ENCODE data around the gene TFPI2.
A peak's percentile ranks its signal among the peaks of the same experiment; 100 is the strongest.
"Not testable (repeated sequence)": the region's sequence is repeated elsewhere in the genome, so short reads cannot be mapped to it uniquely, and the experiment has no call there.

TFPI2 gene

GRCh38 chr7:93890464-93891068, at the start of gene TFPI2:
TSS of gene TFPI2 (minus strand) at chr7:93890753. CDS start at chr7:93890678, 75 bp downstream.
- no peak for DNase-seq

- no peak for DNase-seq
Observed at GRCh38 chr7:93938293-93938692, 47.7 kb upstream of the TFPI2 start.

GRCh38 chr7:93937818-93938217, 47.3 kb upstream of the TFPI2 start:
- no peak for DNase-seq

- no peak for DNase-seq
Observed at GRCh38 chr7:93935102-93935501, 44.5 kb upstream of the TFPI2 start.

GRCh38 chr7:93933156-93933555, 42.6 kb upstream of the TFPI2 start:
- no peak for DNase-seq

- DNase-seq: no peak
Observed at GRCh38 chr7:93931655-93932054, 41.1 kb upstream of the TFPI2 start.

GRCh38 chr7:93927585-93927984, 37.0 kb upstream of the TFPI2 start:
- no peak for DNase-seq

- no peak for DNase-seq
Observed at GRCh38 chr7:93926800-93927199, 36.2 kb upstream of the TFPI2 start.

GRCh38 chr7:93923942-93924341, 33.4 kb upstream of the TFPI2 start:
- DNase-seq: no peak

GRCh38 chr7:93923296-93923695, 32.7 kb upstream of the TFPI2 start:
- no peak for DNase-seq

GRCh38 chr7:93921607-93922566, 31.3 kb upstream of the TFPI2 start, which contains the start of gene GNG11:
TSS of gene GNG11 (plus strand) at chr7:93921735. CDS start at chr7:93922138, 403 bp downstream.
- DNase-seq: peak in 49 of 58 donors; percentile 2 to 63 (median 21)

GRCh38 chr7:93921186-93921585, 30.6 kb upstream of the TFPI2 start:
- no peak for DNase-seq

GRCh38 chr7:93920496-93921182, 30.1 kb upstream of the TFPI2 start:
- no peak for DNase-seq

GRCh38 chr7:93916315-93916714, 25.8 kb upstream of the TFPI2 start:
- not testable (repeated sequence) for DNase-seq

GRCh38 chr7:93915888-93916287, 25.3 kb upstream of the TFPI2 start:
- DNase-seq: not testable (repeated sequence)

GRCh38 chr7:93915206-93915842, 24.8 kb upstream of the TFPI2 start:
- not testable (repeated sequence) for DNase-seq

GRCh38 chr7:93914581-93915066, 24.1 kb upstream of the TFPI2 start:
- no peak for DNase-seq

- no peak for DNase-seq
Observed at GRCh38 chr7:93913197-93913596, 22.6 kb upstream of the TFPI2 start.

- DNase-seq: not testable (repeated sequence)
Observed at GRCh38 chr7:93911661-93912060, 21.1 kb upstream of the TFPI2 start.

- DNase-seq: not testable (repeated sequence)
Observed at GRCh38 chr7:93911242-93911641, 20.7 kb upstream of the TFPI2 start.
